ENCODE measurements around the gene NMRK1.

NMRK1 gene

GRCh38 chr9:75081632-75082031 lies 6.3 kb downstream of the NMRK1 start:
- no peak overlapping the region for H3K4me3 ChIP-seq (ENCODE audit: low read depth, low read length)
- DNase-seq (ENCODE audit: low read depth), result no peak
- no peak for TF ChIP-seq CTCF (IDR thresholded peaks at IDR 0.05; ENCODE audit: low read depth, low read length, missing control alignments)

GRCh38 chr9:75072895-75073294 lies 15.1 kb downstream of the NMRK1 start:
- no peak for DNase-seq (ENCODE audit: low read depth)
- TF ChIP-seq CTCF (IDR thresholded peaks at IDR 0.05; ENCODE audit: low read depth, low read length, missing control alignments), result no peak
- no peak overlapping the region for H3K4me3 ChIP-seq (ENCODE audit: low read depth, low read length)

- no peak for DNase-seq (ENCODE audit: low read depth)
- no peak for TF ChIP-seq CTCF (IDR thresholded peaks at IDR 0.05; ENCODE audit: low read depth, low read length, missing control alignments)
- H3K4me3 ChIP-seq (ENCODE audit: low read depth, low read length), result no peak overlapping the region
Observed at GRCh38 chr9:75071530-75072122, 16.3 kb downstream of the NMRK1 start.

GRCh38 chr9:75069171-75069570 lies 18.8 kb downstream of the NMRK1 start:
- H3K4me3 ChIP-seq (ENCODE audit: low read depth, low read length), result no peak overlapping the region
- DNase-seq (ENCODE audit: low read depth), result no peak
- no peak for TF ChIP-seq CTCF (IDR thresholded peaks at IDR 0.05; ENCODE audit: low read depth, low read length, missing control alignments)

GRCh38 chr9:75067894-75068293 lies 20.1 kb downstream of the NMRK1 start:
- no peak for TF ChIP-seq CTCF (IDR thresholded peaks at IDR 0.05; ENCODE audit: low read depth, low read length, missing control alignments)

GRCh38 chr9:75065510-75065909 lies 22.4 kb downstream of the NMRK1 start:
- H3K4me3 ChIP-seq (ENCODE audit: low read depth, low read length), result no peak overlapping the region
- TF ChIP-seq CTCF (IDR thresholded peaks at IDR 0.05; ENCODE audit: low read depth, low read length, missing control alignments), result no peak
- no peak for DNase-seq (ENCODE audit: low read depth)

More at GRCh38 chr9:75067894-75068293, 20.1 kb downstream of the NMRK1 start:
- no peak overlapping the region for H3K4me3 ChIP-seq (ENCODE audit: low read depth, low read length)
- no peak for DNase-seq (ENCODE audit: low read depth)

- DNase-seq (ENCODE audit: low read depth), result no peak
- H3K4me3 ChIP-seq (ENCODE audit: low read depth, low read length), result no peak overlapping the region
- TF ChIP-seq CTCF (IDR thresholded peaks at IDR 0.05; ENCODE audit: low read depth, low read length, missing control alignments), result no peak
Observed at GRCh38 chr9:75064307-75065025, 23.5 kb downstream of the NMRK1 start.
